Muscle layer of colon (tissue), 2 donors: ENCODE measurements around the gene MYH7.
A peak's percentile ranks its signal among the peaks of the same experiment; 100 is the strongest.

Source experiments
- H3K27ac ChIP-seq: one replicate; pipeline ENCODE4 v1.7.0; 2013; ENCODE audit warnings: low read depth, mild to moderate bottlenecking, low read length, moderate library complexity
- H3K27me3 ChIP-seq, 2 donors: one replicate each; pipeline ENCODE4 v1.7.0; 2013; ENCODE audit warnings: low read length in 2 of 2, mild to moderate bottlenecking in 2 of 2; ENCODE audit not compliant: insufficient read depth in 2 of 2, control insufficient read depth in 1 of 2
- H3K36me3 ChIP-seq: one replicate; pipeline ENCODE4 v1.7.0; 2013; ENCODE audit warnings: mild to moderate bottlenecking, low read length; ENCODE audit not compliant: insufficient read depth
- H3K4me1 ChIP-seq: one replicate; pipeline ENCODE4 v1.7.0; 2013; ENCODE audit warnings: mild to moderate bottlenecking, low read length; ENCODE audit not compliant: insufficient read depth
- H3K4me3 ChIP-seq, 2 donors: one replicate each; pipeline ENCODE4 v1.7.0; 2013; ENCODE audit warnings: low read length in 2 of 2, low read depth in 1 of 2, mild to moderate bottlenecking in 1 of 2, moderate library complexity in 1 of 2
- H3K9ac ChIP-seq: one replicate; pipeline ENCODE4 v1.7.0; 2013; ENCODE audit warnings: low read length
- H3K9me3 ChIP-seq: one replicate; pipeline ENCODE4 v1.7.0; 2013; ENCODE audit warnings: mild to moderate bottlenecking, low read length
- donor health status: abdominal sarcoma.
- donor health status: Adenocarcinoma of cecum.

Gene MYH7

DNA sequence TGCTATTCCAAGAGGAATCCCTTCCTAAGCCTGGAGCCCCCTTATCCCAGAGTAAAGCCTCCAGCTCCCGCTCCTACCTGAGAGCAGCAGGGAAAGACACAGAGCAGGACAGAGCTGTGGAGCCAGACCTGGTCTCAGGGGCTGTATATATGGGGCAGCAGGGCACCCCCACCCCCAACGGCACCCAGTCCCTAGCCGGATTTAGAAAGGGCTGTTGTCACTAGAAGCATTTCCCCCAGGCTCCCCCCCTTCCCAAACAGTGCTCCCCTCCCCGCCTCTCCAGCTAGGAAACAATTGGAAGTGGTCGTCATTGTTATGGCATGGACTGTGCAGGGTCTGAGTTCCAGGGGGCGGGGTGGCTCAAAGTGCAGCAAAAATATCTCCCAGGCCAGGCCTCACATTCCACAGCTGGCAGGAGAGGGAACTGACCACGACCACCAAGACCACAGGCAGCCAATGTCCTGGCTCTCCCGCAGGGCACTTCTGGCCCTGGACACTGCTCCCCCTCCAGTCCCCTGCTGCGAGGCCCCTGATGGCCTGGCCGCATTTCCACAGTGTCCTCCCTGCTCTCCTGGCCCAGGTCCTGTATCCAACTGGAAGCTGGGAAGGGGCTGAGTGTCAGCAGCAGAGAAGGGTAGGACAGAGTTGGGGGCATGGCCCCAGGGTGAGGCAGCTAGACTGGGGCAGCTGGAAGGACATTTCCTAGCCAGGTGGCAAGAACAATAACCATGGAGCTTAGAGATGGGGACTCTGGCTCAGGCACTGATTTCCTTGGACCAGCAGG is at the start of gene MYH7:
Gene MYH7 (minus strand): TSS at position 118 of the 784 bp plus-strand sequence. CDS start 1,928 bp downstream, outside the sequence.
- H3K27ac ChIP-seq: no peak within 1 kb of the TSS
- H3K9ac ChIP-seq: no peak within 1 kb of the TSS
- no peaks in the 10 kb centered on the region for H3K36me3 ChIP-seq
- peaks cover 8% of the 10 kb centered on the region for H3K4me1 ChIP-seq
- no peaks in the 10 kb centered on the region for H3K9me3 ChIP-seq
- no peaks in the 10 kb centered on the region for H3K27me3 ChIP-seq
- H3K4me3 ChIP-seq: no peak within 1 kb of the TSS

DNA sequence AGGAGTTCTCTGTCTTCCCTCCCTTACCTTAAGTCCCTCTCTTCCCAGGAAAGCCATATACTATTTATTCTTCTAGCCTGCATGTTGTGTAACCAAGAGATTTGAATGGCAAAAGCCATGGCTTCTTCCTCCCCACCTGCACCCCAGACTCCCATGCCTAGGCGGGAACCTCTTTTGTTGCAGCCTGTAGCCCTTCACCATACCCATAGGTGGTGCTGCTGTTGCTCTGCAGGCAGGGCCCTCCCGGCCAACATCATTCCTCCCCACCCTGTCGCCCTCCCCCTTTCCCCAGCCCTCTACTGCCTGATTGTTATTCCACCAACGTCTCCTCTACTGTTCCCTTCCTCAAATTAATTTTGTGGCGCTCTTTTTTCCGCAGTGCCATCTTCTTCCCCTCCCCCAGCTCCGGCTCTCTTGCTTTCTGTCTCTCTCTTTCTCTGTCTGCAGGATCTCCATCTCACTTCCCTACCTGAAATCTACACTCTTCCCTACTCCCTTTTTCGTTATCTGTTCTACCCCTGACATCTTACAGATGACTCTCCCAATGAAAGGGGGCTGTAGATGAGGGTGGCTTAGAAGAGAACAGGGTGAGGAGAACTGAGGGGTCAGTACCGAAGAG is 47.9 kb upstream of the MYH7 start:
- peaks cover 10% of the 10 kb centered on the region for H3K36me3 ChIP-seq
- H3K27ac ChIP-seq: no peak overlapping the region
- H3K27me3 ChIP-seq: no peaks in the 10 kb centered on the region
- no peak overlapping the region for H3K9ac ChIP-seq
- H3K4me1 ChIP-seq: no peaks in the 10 kb centered on the region
- no peaks in the 10 kb centered on the region for H3K9me3 ChIP-seq
- H3K4me3 ChIP-seq: no peak overlapping the region

DNA sequence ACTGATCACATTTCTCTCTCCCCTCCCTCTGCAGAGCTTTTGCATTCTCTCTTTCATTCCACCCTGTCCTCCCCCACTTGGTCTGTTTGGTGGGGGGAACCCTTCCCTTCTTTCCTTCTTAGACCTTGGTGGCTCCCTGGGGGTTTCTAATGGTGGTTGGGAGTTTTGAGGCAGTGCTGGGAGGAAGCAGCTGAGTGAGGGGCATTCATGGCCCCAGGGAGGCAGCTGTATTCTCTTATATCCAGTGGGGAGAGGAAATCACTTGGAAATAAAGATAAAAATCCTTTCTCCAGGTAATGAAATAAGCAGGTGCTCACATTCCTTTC is 47.3 kb upstream of the MYH7 start:
- H3K27ac ChIP-seq: no peak overlapping the region
- H3K36me3 ChIP-seq: peaks cover 10% of the 10 kb centered on the region
- no peak overlapping the region for H3K9ac ChIP-seq
- H3K9me3 ChIP-seq: no peaks in the 10 kb centered on the region
- no peaks in the 10 kb centered on the region for H3K27me3 ChIP-seq
- no peak overlapping the region for H3K4me3 ChIP-seq
- no peaks in the 10 kb centered on the region for H3K4me1 ChIP-seq

DNA sequence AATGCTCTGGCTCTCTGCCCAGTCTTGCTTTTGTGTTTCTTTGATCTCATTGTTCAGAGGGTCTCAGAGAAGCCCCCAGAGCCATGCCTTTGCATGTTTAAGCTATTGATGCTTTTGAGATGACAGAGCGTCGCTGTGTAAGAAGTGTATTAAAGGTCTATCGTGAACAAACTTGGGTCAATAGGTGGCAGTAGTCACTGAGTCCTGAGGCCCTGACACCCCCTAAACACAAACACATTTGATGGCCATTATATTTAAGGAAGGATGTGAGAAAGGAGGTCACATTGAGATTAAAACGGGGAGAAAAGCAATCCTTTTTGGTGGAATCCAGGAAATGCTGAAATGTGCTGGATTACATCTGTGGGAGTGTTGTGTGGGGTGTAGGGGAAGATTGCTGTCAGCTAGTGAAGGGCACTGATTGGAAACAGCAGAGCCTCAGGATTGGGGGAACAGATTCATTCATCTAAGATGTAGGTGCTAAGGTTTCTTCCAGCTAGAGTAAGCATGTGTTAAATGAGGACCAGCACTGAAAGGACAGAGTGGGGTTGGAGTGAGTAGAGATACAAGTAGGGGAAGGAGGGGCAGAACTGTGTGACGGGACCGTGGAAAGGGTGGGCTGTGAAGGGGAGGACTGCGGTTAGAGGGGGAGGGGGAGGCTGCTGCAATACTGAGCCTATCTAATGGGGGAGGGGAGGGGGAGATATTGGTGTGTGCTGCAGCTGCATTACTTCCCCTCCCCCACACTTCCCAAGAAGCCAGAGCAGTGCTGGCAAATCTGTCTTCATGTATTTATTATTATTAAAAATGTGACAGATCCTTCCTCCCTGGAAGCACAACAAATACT is 46.7 kb upstream of the MYH7 start:
- H3K9ac ChIP-seq: no peak overlapping the region
- no peaks in the 10 kb centered on the region for H3K4me1 ChIP-seq
- peaks cover 15% of the 10 kb centered on the region for H3K36me3 ChIP-seq
- no peak overlapping the region for H3K4me3 ChIP-seq
- no peaks in the 10 kb centered on the region for H3K27me3 ChIP-seq
- H3K27ac ChIP-seq: no peak overlapping the region
- no peaks in the 10 kb centered on the region for H3K9me3 ChIP-seq

GRCh38 chr14:23481362-23481970 is 46.0 kb upstream of the MYH7 start:
- Histone ChIP-seq H3K36me3 (peaks cover 17% of the 10 kb centered on the region), H3K9me3 (no peaks in the 10 kb centered on the region), H3K4me3 (no peak overlapping the region), H3K4me1 (no peaks in the 10 kb centered on the region), H3K27ac (no peak overlapping the region), H3K9ac (no peak overlapping the region), H3K27me3 (no peaks in the 10 kb centered on the region)

DNA sequence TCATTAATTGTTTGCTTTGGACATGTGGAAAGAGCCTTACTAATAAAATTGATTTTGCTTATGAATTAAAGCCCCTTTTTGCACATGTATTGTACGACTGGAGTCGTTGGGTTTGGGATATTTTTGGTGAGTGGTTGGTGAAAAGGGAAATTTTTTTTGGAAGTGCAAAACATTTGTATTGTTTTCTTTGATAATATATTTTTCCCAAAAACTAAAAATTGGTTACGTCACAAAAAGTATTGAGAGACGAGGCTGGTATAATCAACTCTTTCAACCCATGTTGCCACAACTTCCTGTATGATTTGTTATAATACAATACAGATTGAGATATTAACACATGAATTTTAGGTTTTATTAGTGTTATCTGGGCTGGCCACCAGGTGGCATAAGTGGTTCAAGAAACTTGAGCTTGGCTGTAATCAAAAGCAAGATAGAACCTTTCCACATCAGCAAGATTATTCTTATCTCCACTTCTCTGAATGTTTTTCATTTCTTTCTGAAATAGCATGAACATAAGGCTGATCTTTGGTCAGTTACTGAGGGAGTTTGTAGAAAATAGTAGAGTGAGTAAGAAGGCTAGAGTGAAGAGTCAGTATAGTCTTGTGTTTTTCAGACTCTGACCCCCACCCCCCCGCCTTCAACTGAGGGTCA is 42.8 kb upstream of the MYH7 start:
- Histone ChIP-seq H3K36me3 (peaks cover 43% of the 10 kb centered on the region), H3K27me3 (no peaks in the 10 kb centered on the region), H3K4me1 (no peaks in the 10 kb centered on the region), H3K27ac (no peak overlapping the region), H3K9ac (no peak overlapping the region), H3K4me3 (no peak overlapping the region), H3K9me3 (no peaks in the 10 kb centered on the region)

DNA sequence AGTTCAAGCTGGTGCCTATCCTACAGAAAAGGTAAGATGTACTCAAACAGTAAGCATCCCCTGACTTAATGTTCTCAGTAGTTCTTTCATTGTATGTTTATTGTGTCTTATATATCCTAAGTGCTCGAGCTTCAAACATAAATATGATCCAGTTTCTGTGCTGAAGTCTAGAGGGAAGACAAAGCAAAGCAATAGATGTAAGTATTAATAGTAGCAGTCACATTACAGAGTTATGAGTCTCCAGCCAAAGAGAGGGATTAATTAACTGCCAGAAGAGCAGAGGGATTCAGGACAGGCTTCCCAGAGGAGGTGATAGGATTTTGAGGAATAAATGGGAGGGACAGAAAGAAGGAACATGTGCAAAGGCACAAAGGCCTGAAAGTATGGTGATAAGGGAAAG is 35.5 kb upstream of the MYH7 start:
- Histone ChIP-seq H3K4me1 (peaks cover 18% of the 10 kb centered on the region), H3K27me3 (no peaks in the 10 kb centered on the region), H3K9ac (no peak overlapping the region), H3K4me3 (no peak overlapping the region), H3K27ac (no peak overlapping the region), H3K36me3 (peaks cover 41% of the 10 kb centered on the region), H3K9me3 (no peaks in the 10 kb centered on the region)

GRCh38 chr14:23469906-23470403 is 34.5 kb upstream of the MYH7 start:
- Histone ChIP-seq H3K9me3 (no peaks in the 10 kb centered on the region), H3K4me1 (peaks cover 18% of the 10 kb centered on the region), H3K4me3 (peak overlapping the region; percentile 92 to 99), H3K27me3 (no peaks in the 10 kb centered on the region), H3K9ac (peak overlapping the region; percentile 81), H3K36me3 (peaks cover 31% of the 10 kb centered on the region), H3K27ac (peak overlapping the region; percentile 84)

GRCh38 chr14:23469127-23469905 is 33.9 kb upstream of the MYH7 start, which contains the start of gene NGDN:
NGDN (plus strand) TSS chr14:23469703; CDS start chr14:23469716, 13 bp downstream.
- H3K27ac ChIP-seq: peak within 1 kb of the TSS; percentile 84
- H3K4me3 ChIP-seq: peak within 1 kb of the TSS; percentile 92 to 99
- H3K9me3 ChIP-seq: no peaks in the 10 kb centered on the region
- H3K9ac ChIP-seq: peak within 1 kb of the TSS; percentile 81
- H3K4me1 ChIP-seq: peaks cover 18% of the 10 kb centered on the region
- peaks cover 25% of the 10 kb centered on the region for H3K36me3 ChIP-seq
- no peaks in the 10 kb centered on the region for H3K27me3 ChIP-seq

DNA sequence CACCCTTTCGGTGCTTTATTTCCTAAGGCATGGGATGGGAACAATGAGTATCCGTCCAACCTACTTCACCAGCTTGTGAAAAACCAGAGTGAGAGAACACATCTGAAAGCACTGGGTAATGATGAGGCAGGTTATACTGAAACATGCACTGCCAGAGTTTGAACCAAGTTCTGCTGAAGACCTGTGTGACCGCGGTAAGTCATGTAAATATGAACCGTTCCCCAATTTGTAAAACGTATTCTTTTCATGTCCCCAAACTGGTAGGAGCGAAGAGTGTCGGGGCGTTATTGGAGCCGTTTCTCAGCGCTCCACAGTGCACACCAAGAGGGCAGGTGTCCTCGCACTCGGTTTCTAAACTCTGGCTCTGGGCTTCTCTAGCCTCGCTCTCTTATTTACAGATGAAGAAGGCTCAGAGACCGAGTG is 33.3 kb upstream of the MYH7 start:
- Histone ChIP-seq H3K27me3 (no peaks in the 10 kb centered on the region), H3K36me3 (peaks cover 21% of the 10 kb centered on the region), H3K4me3 (peak overlapping the region; percentile 10 to 92), H3K9ac (no peak overlapping the region), H3K4me1 (peaks cover 18% of the 10 kb centered on the region), H3K27ac (peak overlapping the region; percentile 56), H3K9me3 (no peaks in the 10 kb centered on the region)
